CD4-positive, CD25-positive, alpha-beta regulatory T cell (primary cell): ENCODE measurements around the gene FAM76B. TPM values are rescaled to one million over a fixed set of nuclear protein-coding genes. Genes with fewer than 3 reads are reported as not detected.

Source experiments
- ATAC-seq, 2 donors: fragments of 150-1000 bp; cut with Tn5 transposase; one replicate each; pipeline ENCODE4 v1.10.0; 2021; ENCODE audit warnings: low read depth in 2 of 2, moderate number of reproducible peaks in 2 of 2, moderate library complexity in 1 of 2
- DNase-seq, 3 donors: peaks; one replicate each; pipeline versions ENCODE4 v3.0.0 to v3.0.0-alpha.2; 2012 to 2022; ENCODE audit warnings: mixed read lengths in 1 of 3
- H3K27ac ChIP-seq: one replicate; pipeline ENCODE4 v1.7.0; 2013; ENCODE audit warnings: mild to moderate bottlenecking, low read length; ENCODE audit not compliant: insufficient read depth, poor library complexity, severe bottlenecking
- H3K27me3 ChIP-seq: one replicate; pipeline ENCODE4 v1.7.0; 2013; ENCODE audit warnings: low read length; ENCODE audit not compliant: control insufficient read depth, insufficient read depth
- H3K36me3 ChIP-seq: one replicate; pipeline ENCODE4 v1.7.0; 2013; ENCODE audit warnings: mild to moderate bottlenecking, low read length, moderate library complexity; ENCODE audit not compliant: control insufficient read depth, insufficient read depth
- H3K4me1 ChIP-seq: 2 replicates; pipeline ENCODE4 v1.7.0; 2013; ENCODE audit warnings: mild to moderate bottlenecking, low read length; ENCODE audit not compliant: insufficient read depth, control insufficient read depth, poor library complexity, severe bottlenecking
- H3K4me3 ChIP-seq: one replicate; pipeline ENCODE4 v1.7.0; 2013; ENCODE audit warnings: low read depth, mild to moderate bottlenecking, low read length, moderate library complexity
- H3K9me3 ChIP-seq, 2 experiments: 1 replicate in 1 of 2; 2 replicates in 1 of 2; pipeline ENCODE4 v1.7.0; 2013; ENCODE audit warnings: low read length in 2 of 2, mild to moderate bottlenecking in 1 of 2, moderate library complexity in 1 of 2; ENCODE audit not compliant: control insufficient read depth in 2 of 2
- H3K27ac Mint-ChIP-seq, 3 donors: one replicate each; pipeline ENCODE4 v1.8.0; 2020 to 2022; ENCODE audit warnings: mild to moderate bottlenecking in 3 of 3, mixed read lengths in 3 of 3, moderate library complexity in 2 of 3
- H3K27me3 Mint-ChIP-seq: one replicate; pipeline ENCODE4 v1.8.0; 2022; ENCODE audit warnings: mild to moderate bottlenecking, mixed read lengths
- H3K36me3 Mint-ChIP-seq: one replicate; pipeline ENCODE4 v1.8.0; 2020; ENCODE audit warnings: mixed read lengths
- H3K4me1 Mint-ChIP-seq, 4 donors: one replicate each; pipeline ENCODE4 v1.8.0; 2020 to 2022; ENCODE audit warnings: mixed read lengths in 4 of 4, mild to moderate bottlenecking in 1 of 4
- H3K4me3 Mint-ChIP-seq, 4 donors: one replicate each; pipeline ENCODE4 v1.8.0; 2020 to 2022; ENCODE audit warnings: mild to moderate bottlenecking in 4 of 4, mixed read lengths in 4 of 4, moderate library complexity in 3 of 4
- H3K9me3 Mint-ChIP-seq, 7 donors: one replicate each; pipeline ENCODE4 v1.8.0; 2020 to 2022; ENCODE audit warnings: mixed read lengths in 7 of 7, mild to moderate bottlenecking in 3 of 7, moderate library complexity in 2 of 7
- polyA plus RNA-seq, 4 donors: library from polyadenylated mRNA; unstranded; fragments of 300-500 nt; fragmentation: Illumina TruSeq; gene quantifications; one replicate each; pipeline ENCODE4 v1.2.3, GENCODE V29; 2021
- total RNA-seq: library from RNA; stranded (reverse); gene quantifications from one replicate; pipeline ENCODE4 v1.2.3, GENCODE V29; 2022

FAM76B gene
- total and polyA plus RNA-seq, 5 donors from 2014 or later, result 12.8 to 72.7 (median 14.0) TPM

DNA sequence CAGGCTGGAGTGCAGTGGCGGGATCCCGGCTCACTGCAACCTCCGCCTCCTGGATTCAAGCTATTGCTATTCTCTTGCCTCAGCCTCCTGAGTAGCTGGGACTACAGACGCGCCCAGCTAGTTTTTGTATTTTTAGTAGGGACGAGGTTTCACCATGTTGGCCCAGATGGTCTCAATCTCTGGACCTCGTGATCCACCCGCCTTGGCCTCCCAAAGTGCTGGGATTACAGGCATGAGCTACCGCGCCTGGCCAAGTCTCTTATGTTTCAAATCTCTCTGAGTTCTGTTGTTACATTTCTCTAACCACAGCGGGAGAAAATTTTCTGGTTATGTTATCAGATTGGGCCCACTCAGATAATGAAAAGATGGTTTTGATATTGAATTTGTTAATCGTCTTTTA lies 10.9 kb upstream of the FAM76B start:
- Mint-ChIP-seq H3K27ac (peak overlapping the region in 1 of 3 donors; percentile 67), H3K4me3 (no peak overlapping the region), H3K36me3 (peaks cover 31% of the 10 kb centered on the region), H3K9me3 (no peaks in the 10 kb centered on the region), H3K4me1 (peaks cover 9 to 29% (median 23%) of the 10 kb centered on the region in 4 donors), H3K27me3 (no peaks in the 10 kb centered on the region)
- DNase-seq, result no peak
- H3K9me3 ChIP-seq, result no peaks in the 10 kb centered on the region
- H3K27me3 ChIP-seq, result no peaks in the 10 kb centered on the region
- H3K36me3 ChIP-seq, result peaks cover 21% of the 10 kb centered on the region
- no peak overlapping the region for H3K4me3 ChIP-seq
- no peak overlapping the region for H3K27ac ChIP-seq
- no peaks in the 10 kb centered on the region for H3K4me1 ChIP-seq
- ATAC-seq, result no peak

DNA sequence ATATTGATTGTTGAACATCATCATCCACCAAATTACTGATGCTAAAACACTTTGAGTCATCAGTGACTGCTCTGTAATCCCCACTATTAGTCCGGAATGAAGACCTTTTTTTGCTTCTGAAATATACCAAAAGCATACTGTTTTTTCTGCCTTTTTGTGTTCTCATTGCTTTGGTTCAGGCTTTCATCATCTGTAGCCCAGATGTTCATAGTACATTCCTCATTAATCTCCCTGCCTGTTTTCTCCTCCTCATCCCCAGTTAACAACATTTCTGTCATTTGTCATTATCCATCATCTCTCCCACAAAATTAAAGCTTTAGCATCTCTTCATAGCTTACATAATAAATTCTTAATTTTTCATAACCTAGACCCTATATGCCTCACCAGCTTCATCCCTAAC lies 10.0 kb upstream of the FAM76B start:
- Mint-ChIP-seq H3K9me3 (no peaks in the 10 kb centered on the region), H3K36me3 (peaks cover 31% of the 10 kb centered on the region), H3K27me3 (no peaks in the 10 kb centered on the region), H3K4me1 (peaks cover 15 to 33% (median 25%) of the 10 kb centered on the region in 4 donors), H3K4me3 (peak overlapping the region in 1 of 4 donors; percentile 7), H3K27ac (no peak overlapping the region)
- no peaks in the 10 kb centered on the region for H3K27me3 ChIP-seq
- no peak for DNase-seq
- H3K4me3 ChIP-seq, result no peak overlapping the region
- no peak for ATAC-seq
- peaks cover 19% of the 10 kb centered on the region for H3K36me3 ChIP-seq
- H3K27ac ChIP-seq, result no peak overlapping the region
- no peaks in the 10 kb centered on the region for H3K4me1 ChIP-seq
- no peaks in the 10 kb centered on the region for H3K9me3 ChIP-seq

DNA sequence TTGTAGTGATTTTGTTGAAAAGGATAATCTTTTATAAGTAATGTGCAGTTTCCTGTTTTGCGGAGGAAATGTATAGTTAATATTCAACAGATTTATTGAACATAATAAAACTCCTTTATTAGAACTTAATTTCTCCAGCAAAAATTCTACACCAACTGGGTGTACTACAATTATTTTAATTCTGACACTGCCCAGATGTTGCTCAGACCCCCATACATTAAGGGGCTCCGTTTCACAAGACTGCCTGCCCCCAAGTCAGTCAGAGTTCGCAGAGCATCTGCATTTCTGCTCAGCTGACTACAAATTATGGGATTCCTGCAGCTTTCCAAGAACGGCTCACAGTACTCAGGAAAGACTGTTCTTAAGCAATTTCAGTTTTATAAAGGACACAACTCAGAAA lies 6.9 kb upstream of the FAM76B start:
- H3K9me3 Mint-ChIP-seq, result no peaks in the 10 kb centered on the region
- H3K4me1 ChIP-seq, result peaks cover 19% of the 10 kb centered on the region
- peaks cover 19% of the 10 kb centered on the region for H3K36me3 ChIP-seq
- H3K27me3 ChIP-seq, result no peaks in the 10 kb centered on the region
- no peak overlapping the region for H3K27ac Mint-ChIP-seq
- H3K9me3 ChIP-seq, result no peaks in the 10 kb centered on the region
- ATAC-seq (no peak), DNase-seq (no peak)
- no peak overlapping the region for H3K4me3 Mint-ChIP-seq
- no peaks in the 10 kb centered on the region for H3K27me3 Mint-ChIP-seq
- H3K4me3 ChIP-seq, result no peak overlapping the region
- no peak overlapping the region for H3K27ac ChIP-seq
- H3K4me1 Mint-ChIP-seq, result peaks cover 25 to 47% (median 44%) of the 10 kb centered on the region in 4 donors
- peaks cover 21% of the 10 kb centered on the region for H3K36me3 Mint-ChIP-seq

- DNase-seq, result no peak
- no peak overlapping the region for H3K4me3 ChIP-seq
- H3K27ac Mint-ChIP-seq, result no peak overlapping the region
- no peaks in the 10 kb centered on the region for H3K9me3 Mint-ChIP-seq
- H3K27me3 ChIP-seq, result no peaks in the 10 kb centered on the region
- peaks cover 16% of the 10 kb centered on the region for H3K36me3 ChIP-seq
- H3K4me1 ChIP-seq, result peaks cover 25% of the 10 kb centered on the region
- no peak overlapping the region for H3K27ac ChIP-seq
- peaks cover 25 to 53% (median 49%) of the 10 kb centered on the region in 4 donors for H3K4me1 Mint-ChIP-seq
- H3K4me3 Mint-ChIP-seq, result peak overlapping the region in 1 of 4 donors; percentile 74
- no peak for ATAC-seq
- H3K9me3 ChIP-seq, result no peaks in the 10 kb centered on the region
- no peaks in the 10 kb centered on the region for H3K27me3 Mint-ChIP-seq
- H3K36me3 Mint-ChIP-seq, result peaks cover 17% of the 10 kb centered on the region
These were observed 6.2 kb upstream of the FAM76B start for GRCh38 chr11:95795627-95796295.

- peaks cover 16 to 53% (median 48%) of the 10 kb centered on the region in 4 donors for H3K4me1 Mint-ChIP-seq
- Histone ChIP-seq H3K27me3 (no peaks in the 10 kb centered on the region), H3K27ac (no peak overlapping the region), H3K9me3 (no peaks in the 10 kb centered on the region), H3K36me3 (no peaks in the 10 kb centered on the region), H3K4me3 (no peak overlapping the region), H3K4me1 (peaks cover 30% of the 10 kb centered on the region)
- H3K27me3 Mint-ChIP-seq, result peaks cover 10% of the 10 kb centered on the region
- no peaks in the 10 kb centered on the region for H3K9me3 Mint-ChIP-seq
- ATAC-seq, result no peak
- no peak for DNase-seq
- no peak overlapping the region for H3K4me3 Mint-ChIP-seq
- H3K36me3 Mint-ChIP-seq, result peaks cover 5% of the 10 kb centered on the region
- peak overlapping the region in 1 of 3 donors; percentile 20 for H3K27ac Mint-ChIP-seq
These were observed 4.5 kb upstream of the FAM76B start for GRCh38 chr11:95794086-95794485.

- Mint-ChIP-seq H3K9me3 (no peaks in the 10 kb centered on the region), H3K36me3 (peaks cover 7% of the 10 kb centered on the region), H3K4me3 (peak overlapping the region in 1 of 4 donors; percentile 68), H3K4me1 (peaks cover 15 to 59% (median 52%) of the 10 kb centered on the region in 4 donors), H3K27ac (peak overlapping the region in 1 of 3 donors; percentile 13), H3K27me3 (peaks cover 10% of the 10 kb centered on the region)
- Histone ChIP-seq H3K36me3 (no peaks in the 10 kb centered on the region), H3K9me3 (no peaks in the 10 kb centered on the region), H3K27ac (no peak overlapping the region), H3K4me3 (no peak overlapping the region), H3K4me1 (peaks cover 40% of the 10 kb centered on the region), H3K27me3 (no peaks in the 10 kb centered on the region)
- no peak for ATAC-seq
- no peak for DNase-seq
These were observed 3.5 kb upstream of the FAM76B start for GRCh38 chr11:95793116-95793515.

- H3K4me1 ChIP-seq, result peaks cover 44% of the 10 kb centered on the region
- H3K36me3 Mint-ChIP-seq, result peaks cover 11% of the 10 kb centered on the region
- DNase-seq (no peak), ATAC-seq (no peak)
- H3K27me3 ChIP-seq, result no peaks in the 10 kb centered on the region
- H3K9me3 Mint-ChIP-seq, result no peaks in the 10 kb centered on the region
- H3K36me3 ChIP-seq, result peaks cover 2% of the 10 kb centered on the region
- peaks cover 15 to 62% (median 55%) of the 10 kb centered on the region in 4 donors for H3K4me1 Mint-ChIP-seq
- H3K4me3 ChIP-seq, result peak overlapping the region; percentile 92
- peak overlapping the region in 1 of 3 donors; percentile 13 for H3K27ac Mint-ChIP-seq
- no peaks in the 10 kb centered on the region for H3K9me3 ChIP-seq
- no peak overlapping the region for H3K27ac ChIP-seq
- peaks cover 10% of the 10 kb centered on the region for H3K27me3 Mint-ChIP-seq
- H3K4me3 Mint-ChIP-seq, result peak overlapping the region in 3 of 4 donors; percentile 19 to 68 (median 21)
These were observed 3.1 kb upstream of the FAM76B start for GRCh38 chr11:95792700-95793099.

GRCh38 chr11:95792200-95792599 lies 2.6 kb upstream of the FAM76B start:
- no peak for ATAC-seq
- Histone ChIP-seq H3K36me3 (peaks cover 5% of the 10 kb centered on the region), H3K4me3 (peak overlapping the region; percentile 92), H3K27me3 (no peaks in the 10 kb centered on the region), H3K9me3 (no peaks in the 10 kb centered on the region), H3K4me1 (peaks cover 45% of the 10 kb centered on the region), H3K27ac (no peak overlapping the region)
- Mint-ChIP-seq H3K9me3 (no peaks in the 10 kb centered on the region), H3K4me1 (peaks cover 15 to 67% (median 57%) of the 10 kb centered on the region in 4 donors), H3K27ac (peak overlapping the region in 1 of 3 donors; percentile 100), H3K4me3 (peak overlapping the region; percentile 96 to 100 (median 99)), H3K27me3 (peaks cover 10% of the 10 kb centered on the region), H3K36me3 (peaks cover 11% of the 10 kb centered on the region)
- no peak for DNase-seq
